Activated T-cell treated with anti-CD3 and anti-CD28 coated beads, Interleukin-2, amount 50 U/mL, for 1 hour (primary cell): ENCODE results near the gene RPL22.

Source experiments
- DNase-seq: peaks from one replicate; pipeline ENCODE4 v3.0.0-alpha.2; 2020

Gene RPL22

GRCh38 chr1:6198646-6199297, 623 bp downstream of the RPL22 start:
- no peak for DNase-seq

GRCh38 chr1:6197746-6198427, 1.5 kb downstream of the RPL22 start:
- DNase-seq: no peak

DNA sequence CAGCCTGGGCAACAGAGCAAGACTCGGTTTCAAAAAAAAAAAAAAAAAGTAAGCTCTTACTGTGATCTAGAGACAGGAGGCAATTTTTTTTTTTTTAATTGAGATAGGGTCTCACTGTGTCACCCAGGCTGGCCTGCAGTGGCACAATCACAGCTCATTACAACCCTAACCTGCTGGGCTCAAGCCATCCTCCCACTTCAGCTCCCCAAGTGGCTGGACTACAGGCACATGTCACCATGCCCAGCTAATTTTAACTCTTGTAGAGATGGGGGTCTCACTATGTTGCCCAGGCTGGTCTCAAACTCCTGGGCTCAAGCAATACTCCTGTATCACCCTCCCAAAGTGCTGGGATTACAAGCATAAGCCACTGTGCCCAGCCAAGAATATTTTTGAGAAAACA, 7.4 kb downstream of the RPL22 start:
- DNase-seq: no peak

- DNase-seq: no peak
Observed at GRCh38 chr1:6188466-6188865, 10.9 kb downstream of the RPL22 start.

DNA sequence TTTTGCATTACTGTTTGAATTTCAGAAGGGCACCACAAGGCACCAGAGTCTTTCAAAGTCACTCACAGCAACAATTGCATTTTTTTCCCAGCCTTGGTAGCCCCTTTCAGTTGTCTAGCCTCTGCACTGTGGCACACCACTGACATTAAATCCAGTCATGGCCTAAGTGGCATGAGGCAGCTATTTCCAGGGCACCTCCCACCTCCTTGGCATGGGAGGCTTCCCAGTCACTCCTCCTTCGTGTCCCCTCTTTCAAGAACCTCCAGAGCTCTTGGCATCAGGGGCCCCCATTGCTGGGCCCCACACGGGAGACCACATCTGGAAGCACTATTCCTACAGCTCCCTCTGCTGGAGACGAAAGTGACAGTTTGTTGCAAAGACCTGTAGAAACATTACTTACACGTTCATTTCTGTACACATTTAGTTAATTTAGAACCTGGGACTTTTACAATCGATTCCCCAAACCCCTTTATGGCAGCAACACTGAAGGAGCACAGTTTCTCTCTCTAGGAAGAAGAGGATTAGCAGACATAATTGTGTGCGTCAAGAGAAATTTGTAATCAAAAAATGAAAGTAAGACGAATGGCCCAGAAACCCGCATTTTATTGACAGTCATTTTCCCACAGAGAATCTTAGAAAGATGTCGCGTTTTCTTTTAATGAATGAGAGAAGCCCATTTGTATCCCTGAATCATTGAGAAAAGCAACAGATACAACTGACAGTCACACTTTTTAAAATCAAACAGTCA, 13.6 kb downstream of the RPL22 start:
- no peak for DNase-seq

DNA sequence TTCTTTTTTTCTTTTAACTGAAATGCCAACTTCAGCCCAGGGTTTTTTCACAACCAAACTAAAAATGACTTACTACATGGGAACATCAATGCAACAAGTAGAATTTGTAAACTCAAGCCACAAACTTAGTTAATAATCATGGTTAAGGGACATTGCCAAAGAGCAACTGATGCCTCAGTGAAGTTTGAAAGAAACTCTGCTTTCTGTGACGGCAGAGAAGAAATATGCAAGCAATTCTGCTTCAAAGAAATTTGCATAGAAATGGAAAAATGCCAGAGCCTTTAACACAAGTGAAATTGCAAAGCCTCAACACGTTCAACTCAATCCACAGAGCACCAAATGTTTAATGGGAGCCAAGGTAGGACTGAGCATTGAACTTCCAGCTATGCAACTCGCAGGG, 14.2 kb downstream of the RPL22 start:
- DNase-seq: no peak

GRCh38 chr1:6184083-6184783, 15.2 kb downstream of the RPL22 start:
- DNase-seq: no peak

- DNase-seq: no peak
Observed at GRCh38 chr1:6183520-6183989, 15.8 kb downstream of the RPL22 start.

DNA sequence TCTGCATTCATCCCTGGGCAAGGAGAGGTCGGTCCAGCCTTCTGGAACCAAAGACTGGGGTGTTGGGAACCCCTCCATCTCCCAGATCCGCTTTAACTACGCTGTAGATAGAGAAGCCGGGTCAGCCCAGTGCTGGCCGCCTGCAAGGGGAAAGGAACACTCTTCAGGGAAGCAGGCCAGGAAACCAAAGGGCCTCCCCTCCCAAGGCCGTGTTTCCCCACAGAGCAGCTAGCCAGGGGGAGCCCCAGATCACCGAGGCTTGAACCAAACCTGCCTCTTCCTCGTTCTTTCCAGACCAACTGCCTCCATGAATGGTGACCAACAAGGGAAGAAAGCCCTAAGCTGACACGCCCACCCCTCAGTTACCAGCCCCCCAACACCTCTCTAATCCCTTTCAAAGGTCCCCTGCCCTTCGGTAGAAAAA, 18.0 kb downstream of the RPL22 start:
- DNase-seq: no peak

DNA sequence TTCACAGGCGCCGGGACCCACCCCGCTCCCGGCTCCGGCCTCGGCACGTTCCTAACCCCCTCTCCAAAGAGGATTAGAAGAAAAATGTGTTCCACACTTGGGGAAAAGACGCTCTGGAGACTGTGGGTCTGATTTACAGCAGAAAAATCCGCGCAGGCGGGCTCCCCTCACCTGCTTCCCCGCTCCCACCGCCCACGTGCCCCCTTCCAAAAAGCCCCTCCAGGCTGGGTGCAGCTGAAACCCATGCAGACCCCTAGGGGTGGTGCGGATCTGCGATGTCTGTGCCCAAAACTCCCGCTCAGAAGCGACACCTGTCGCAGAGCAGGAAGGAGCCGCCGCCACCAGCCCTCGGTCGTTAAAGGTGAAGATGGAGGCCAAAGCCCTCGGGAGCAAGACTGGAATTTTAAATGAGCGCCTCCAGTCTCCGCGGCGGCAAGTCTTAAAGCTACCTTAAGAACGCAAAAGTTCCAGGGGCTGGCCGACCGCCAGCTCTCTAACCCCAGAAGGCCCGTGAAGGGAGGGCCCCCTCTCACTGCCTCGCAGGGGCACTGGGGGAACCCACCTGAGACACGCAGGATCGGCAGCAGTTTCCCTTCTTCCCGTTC, 18.6 kb downstream of the RPL22 start:
- DNase-seq: peak; percentile 24

GRCh38 chr1:6180268-6180706, 19.1 kb downstream of the RPL22 start, which contains the start of gene CHD5:
TSS of gene CHD5 (minus strand) at chr1:6180321. CDS start at chr1:6180023, 298 bp downstream.
- peak; percentile 40 for DNase-seq

GRCh38 chr1:6179564-6180175, 19.7 kb downstream of the RPL22 start:
- DNase-seq: no peak

- DNase-seq: no peak
Observed at GRCh38 chr1:6178751-6179563, 20.4 kb downstream of the RPL22 start.

DNA sequence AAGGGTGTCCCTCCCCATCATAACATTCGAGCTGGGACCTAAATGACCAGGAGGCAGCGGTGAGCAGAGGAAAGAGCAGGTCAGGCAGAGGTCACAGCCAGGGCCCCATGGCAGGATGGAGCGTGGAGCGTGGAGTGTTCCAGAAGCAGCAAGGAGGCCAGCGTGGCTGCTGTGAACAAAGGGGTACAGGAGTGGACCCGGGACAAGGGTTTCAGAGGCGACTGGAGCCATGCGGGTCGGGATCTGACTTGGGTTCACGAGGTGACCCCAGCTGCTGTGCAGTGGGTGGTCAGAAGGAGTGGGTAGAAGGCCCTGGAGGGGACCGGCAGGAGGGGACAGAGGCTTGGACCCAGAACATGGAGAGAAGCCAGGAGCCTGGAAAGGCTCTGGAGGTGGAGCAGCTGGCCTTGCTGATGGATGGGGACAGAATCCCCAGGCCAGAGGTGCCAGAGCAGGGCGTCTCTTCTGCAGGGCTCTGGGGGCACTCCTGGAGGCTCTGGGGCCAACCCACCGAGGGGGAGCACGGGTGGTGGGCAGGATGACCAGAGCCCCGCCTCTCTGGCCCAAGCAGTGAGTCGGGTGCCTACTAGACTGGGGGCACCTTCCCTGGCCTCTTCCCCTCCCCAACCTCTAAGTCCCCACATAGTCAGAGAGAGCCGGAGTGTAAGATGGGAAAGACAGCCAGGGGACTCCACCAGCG, 21.6 kb downstream of the RPL22 start:
- no peak for DNase-seq

DNA sequence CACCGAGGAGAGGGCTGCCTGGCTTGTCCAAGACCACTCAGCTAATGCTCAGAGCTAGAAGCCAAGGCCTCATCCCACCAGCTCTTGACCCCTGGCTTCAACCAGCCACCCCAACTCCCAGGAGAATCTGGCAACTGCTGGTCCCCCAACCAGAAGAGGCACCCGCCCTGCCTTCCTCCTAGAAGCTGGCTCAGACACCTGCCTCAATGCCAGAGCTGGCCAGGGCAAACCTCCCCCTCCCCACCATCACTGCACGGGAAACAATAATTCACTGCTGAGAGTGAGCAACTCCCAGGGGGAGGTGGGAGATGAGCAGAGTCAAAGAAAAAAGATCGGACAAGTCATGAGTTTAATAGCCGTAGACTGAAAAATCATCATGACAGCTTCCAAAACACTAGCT, 22.6 kb downstream of the RPL22 start:
- no peak for DNase-seq

GRCh38 chr1:6175411-6175828, 24.0 kb downstream of the RPL22 start:
- DNase-seq: no peak

DNA sequence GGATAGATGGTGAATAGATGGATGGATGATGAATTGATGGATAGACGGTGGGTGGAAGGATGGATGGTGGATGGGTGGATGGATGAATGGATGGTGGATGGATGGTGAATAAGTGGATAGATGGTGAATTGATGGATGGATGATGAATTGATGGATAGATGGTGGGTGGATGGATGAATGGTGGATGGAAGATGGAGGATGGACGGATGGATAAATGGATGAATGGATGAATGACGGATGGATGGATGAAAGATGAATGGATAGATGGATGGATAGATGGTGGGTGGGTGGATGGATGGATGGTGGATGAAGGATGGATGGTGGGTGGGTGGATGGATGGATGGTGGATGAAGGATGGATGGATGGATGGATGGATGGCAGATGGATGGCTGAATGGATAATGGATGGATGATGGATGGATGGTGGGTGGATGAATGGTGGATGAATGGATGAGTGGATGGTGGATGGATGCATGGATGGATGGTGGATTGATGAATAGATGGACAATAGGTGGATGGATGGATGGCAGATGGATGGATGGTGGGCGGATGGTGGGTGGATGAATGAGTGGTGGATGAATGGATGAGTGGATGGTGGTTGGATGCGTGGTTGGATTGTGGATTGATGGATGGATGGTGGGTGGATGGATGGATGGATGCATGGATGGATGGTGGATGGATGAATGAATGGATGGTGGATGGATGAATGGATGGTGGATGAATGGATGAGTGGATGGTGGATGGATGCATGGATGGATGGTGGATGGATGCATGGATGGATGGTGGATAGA, 24.6 kb downstream of the RPL22 start:
- DNase-seq: no peak

DNA sequence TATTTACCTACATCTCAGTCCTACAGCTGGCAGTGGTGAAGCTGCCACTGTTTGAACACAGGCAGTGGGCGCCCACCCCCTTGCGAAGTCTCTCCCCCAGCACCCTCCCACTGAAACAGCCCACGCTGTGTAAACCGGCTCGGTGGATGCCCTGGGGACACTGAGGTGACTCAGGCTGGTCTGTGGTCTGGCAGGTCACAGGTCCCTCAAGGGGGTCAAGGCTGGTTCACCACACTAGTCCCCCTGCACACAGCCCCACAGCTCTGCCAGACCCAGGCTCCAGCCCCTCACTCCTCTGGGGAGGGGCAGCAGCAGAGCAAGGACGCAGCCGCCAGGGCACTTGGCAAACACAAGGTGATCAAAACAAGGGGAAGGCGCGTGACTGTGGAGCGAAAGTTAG, 26.8 kb downstream of the RPL22 start:
- no peak for DNase-seq

GRCh38 chr1:6171548-6172124, 27.8 kb downstream of the RPL22 start:
- DNase-seq: no peak
